Spinal cord (tissue), 10 donors: ENCODE results near the gene STAP2. TPM values are rescaled to one million over a fixed set of nuclear protein-coding genes. Genes with fewer than 3 reads are reported as not detected.
"Not testable (repeated sequence)": the region's sequence is repeated elsewhere in the genome, so short reads cannot be mapped to it uniquely, and the experiment has no call there.

Source experiments
- DNase-seq, 6 donors: peaks; one replicate each; pipeline versions ENCODE4 v3.0.0 to v3.0.0-alpha.2; 2013 to 2015; ENCODE audit warnings: low spot score in 6 of 6, low read depth in 4 of 6
- H3K27ac ChIP-seq: one replicate; pipeline ENCODE4 v1.5.1; 2013; ENCODE audit warnings: low read depth, low read length, control low read depth
- H3K27me3 ChIP-seq: one replicate; pipeline ENCODE4 v1.6.1; 2013; ENCODE audit warnings: low read length; ENCODE audit not compliant: control insufficient read depth, insufficient read depth
- H3K36me3 ChIP-seq: one replicate; pipeline ENCODE4 v1.6.1; 2013; ENCODE audit warnings: low read length; ENCODE audit not compliant: control insufficient read depth, insufficient read depth
- H3K4me1 ChIP-seq: one replicate; pipeline ENCODE4 v1.6.1; 2013; ENCODE audit warnings: low read length; ENCODE audit not compliant: control insufficient read depth, insufficient read depth
- H3K4me3 ChIP-seq: one replicate; pipeline ENCODE4 v1.5.1; 2013; ENCODE audit warnings: low read depth, low read length, control low read depth
- H3K9me3 ChIP-seq: one replicate; pipeline ENCODE4 v1.6.1; 2013; ENCODE audit warnings: low read length; ENCODE audit not compliant: control insufficient read depth, insufficient read depth
- WGBS: methylation state at CpG from one replicate; pipeline ENCODE4 v1.1.5; 2013; ENCODE audit warnings: missing lambda C conversion rate; ENCODE audit not compliant: insufficient coverage; 5-methylcytosine and 5-hydroxymethylcytosine counted together
- polyA plus RNA-seq, 2 donors: library from polyadenylated mRNA; unstranded; fragments of 120-200 nt; gene quantifications; one replicate each; pipeline ENCODE4 v1.2.1, GENCODE V29; 2013; ENCODE audit not compliant: insufficient read length in 2 of 2
- total RNA-seq, 2 donors: library from RNA; depleted of rRNA in 1 of 2; stranded (reverse); fragments of 120-200 nt in 1 of 2; fragments of >200 nt in 1 of 2; gene quantifications; one replicate each; pipeline versions ENCODE4 v1.2.3 to v1.2.4, GENCODE V29; 2013 to 2014
- donor health status: healthy.

Gene STAP2
- total and polyA plus RNA-seq, 4 donors: 3.2 to 21.9 (median 6.9) TPM

DNA sequence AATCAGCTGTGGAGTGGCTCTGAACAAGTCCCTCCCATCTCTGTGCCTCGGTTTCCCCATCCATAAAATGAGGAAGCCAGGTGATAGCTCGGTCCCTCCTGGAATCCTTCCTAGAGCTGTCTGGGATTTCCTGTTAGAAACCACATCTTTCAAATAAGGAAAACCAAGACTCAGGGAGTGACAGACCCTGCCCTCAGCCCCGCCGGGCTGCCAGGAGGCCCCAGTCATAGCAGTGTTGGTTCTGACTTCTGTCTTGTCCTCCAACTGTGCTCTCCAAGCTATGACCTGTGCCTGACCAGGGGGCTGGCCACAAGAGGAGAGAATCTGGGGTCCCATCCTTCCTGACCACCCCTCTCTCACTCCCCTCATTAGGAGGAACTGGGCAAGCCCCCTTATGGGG is 60.6 kb downstream of the STAP2 start:
- peaks cover 30% of the 10 kb centered on the region for H3K4me1 ChIP-seq
- H3K27me3 ChIP-seq: peaks cover 9% of the 10 kb centered on the region
- no peak overlapping the region for H3K27ac ChIP-seq
- peaks cover 11% of the 10 kb centered on the region for H3K36me3 ChIP-seq
- H3K9me3 ChIP-seq: no peaks in the 10 kb centered on the region
- H3K4me3 ChIP-seq: no peak overlapping the region
- WGBS: 22% methylated on average over 4 of the region's 4 CpGs
- DNase-seq: peak in 1 of 6 donors; percentile 9

DNA sequence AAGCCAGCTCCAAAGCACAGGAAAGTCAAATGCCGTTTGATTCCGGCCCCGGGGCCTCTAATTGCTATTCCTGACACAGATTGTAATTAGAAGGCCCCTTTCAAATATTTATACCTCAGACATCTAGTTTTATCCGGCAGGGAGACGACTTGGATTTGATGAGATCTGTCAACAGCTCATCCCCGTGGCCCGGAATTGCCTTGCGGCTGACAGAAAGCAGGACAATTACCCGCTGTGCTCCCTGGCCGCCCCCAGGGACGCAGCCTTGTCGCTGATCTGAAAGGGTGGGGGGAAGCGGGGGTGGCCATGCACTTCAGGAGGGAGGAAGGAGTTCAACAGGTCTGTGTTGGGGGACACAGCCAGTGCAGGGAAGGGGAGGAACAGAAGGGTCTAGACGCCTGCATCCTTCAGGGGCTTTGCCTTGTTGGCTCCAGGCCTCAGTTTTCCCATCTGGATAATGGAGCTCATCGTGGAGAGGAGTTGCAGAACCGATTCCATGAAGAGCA is 61.4 kb downstream of the STAP2 start:
- Histone ChIP-seq H3K36me3 (peaks cover 15% of the 10 kb centered on the region), H3K27ac (no peak overlapping the region), H3K27me3 (peaks cover 9% of the 10 kb centered on the region), H3K4me1 (peaks cover 30% of the 10 kb centered on the region), H3K4me3 (no peak overlapping the region), H3K9me3 (no peaks in the 10 kb centered on the region)
- WGBS: 28% methylated on average over 13 of the region's 16 CpGs
- DNase-seq: peak in 1 of 6 donors; percentile 31

DNA sequence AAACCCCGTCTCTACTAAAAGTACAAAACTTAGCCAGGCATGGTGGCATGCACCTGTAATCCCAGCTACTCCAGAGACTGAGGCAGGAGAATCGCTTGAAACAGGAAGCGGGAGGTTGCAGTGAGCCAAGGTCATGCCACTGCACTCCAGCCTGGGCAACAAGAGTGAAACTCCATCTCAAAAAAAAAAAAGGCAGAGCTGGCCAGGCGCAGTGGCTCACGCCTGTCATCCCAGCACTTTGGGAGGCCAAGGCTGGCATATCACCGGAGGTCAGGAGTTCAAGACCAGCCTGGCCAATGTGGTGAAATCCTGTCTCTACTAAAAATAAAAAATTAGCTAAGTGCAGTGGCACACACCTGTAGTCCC is 64.3 kb downstream of the STAP2 start:
- H3K27me3 ChIP-seq, H3K9me3 ChIP-seq, DNase-seq, H3K27ac ChIP-seq, H3K4me3 ChIP-seq: not testable (repeated sequence)
- 100% methylated on average over 4 of the region's 6 CpGs for WGBS
- Histone ChIP-seq H3K36me3 (peaks cover 38% of the 10 kb centered on the region), H3K4me1 (peaks cover 19% of the 10 kb centered on the region)

Other genes starting within 250 kb of the STAP2 start
- 100 to 1,000 TPM in 1 of 2 donors, 10 to 100 TPM in 1; 72.6 to 121 TPM for gene MAP2K2, start 214.7 kb downstream of the STAP2 start, total RNA-seq
- 100 to 1,000 TPM; 183 to 188 TPM for gene MAP2K2, start 214.7 kb downstream of the STAP2 start, polyA plus RNA-seq
- gene CREB3L3, start 185.2 kb downstream of the STAP2 start, total RNA-seq: not detected
- gene CREB3L3, start 185.2 kb downstream of the STAP2 start, polyA plus RNA-seq: under 1 TPM; 0.44 to 0.48 TPM
- gene SIRT6, start 156.3 kb downstream of the STAP2 start, total RNA-seq: 1 to 10 TPM; 8.1 to 9.1 TPM
- 10 to 100 TPM; 39.8 to 45.4 TPM for gene SIRT6, start 156.3 kb downstream of the STAP2 start, polyA plus RNA-seq
- 1 to 10 TPM; 2.8 to 3.1 TPM for gene ANKRD24, start 156.1 kb downstream of the STAP2 start, total RNA-seq
- 10 to 100 TPM; 10.4 to 13.7 TPM for gene ANKRD24, start 156.1 kb downstream of the STAP2 start, polyA plus RNA-seq
- gene EBI3, start 109.3 kb downstream of the STAP2 start, total RNA-seq: under 1 TPM; 0.69 to 0.77 TPM
- gene EBI3, start 109.3 kb downstream of the STAP2 start, polyA plus RNA-seq: 1 to 10 TPM in 1 of 2 donors, under 1 TPM in 1; 0.89 to 1.6 TPM
- gene YJU2, start 91.7 kb downstream of the STAP2 start, total RNA-seq: 10 to 100 TPM; 12.5 to 25.2 TPM
- gene YJU2, start 91.7 kb downstream of the STAP2 start, polyA plus RNA-seq: 10 to 100 TPM; 26.6 to 27.0 TPM
- 10 to 100 TPM in 1 of 2 donors, 1 to 10 TPM in 1; 6.7 to 10.4 TPM for gene SHD, start 59.6 kb downstream of the STAP2 start, total RNA-seq
- 10 to 100 TPM; 68.4 to 77.1 TPM for gene SHD, start 59.6 kb downstream of the STAP2 start, polyA plus RNA-seq
- under 1 TPM; 0.79 to 0.94 TPM for gene TMIGD2, start 36.4 kb downstream of the STAP2 start, total RNA-seq
- gene TMIGD2, start 36.4 kb downstream of the STAP2 start, polyA plus RNA-seq: 1 to 10 TPM; 1.1 to 1.6 TPM
- 10 to 100 TPM; 15.9 to 34.4 TPM for gene FSD1, start 34.2 kb downstream of the STAP2 start, total RNA-seq
- gene FSD1, start 34.2 kb downstream of the STAP2 start, polyA plus RNA-seq: 100 to 1,000 TPM; 107 to 118 TPM
- gene MPND, start 4.7 kb upstream of the STAP2 start, total RNA-seq: 10 to 100 TPM; 10.8 to 13.0 TPM
- 10 to 100 TPM; 42.6 to 47.4 TPM for gene MPND, start 4.7 kb upstream of the STAP2 start, polyA plus RNA-seq
- gene SH3GL1, start 61.7 kb upstream of the STAP2 start, total RNA-seq: 10 to 100 TPM; 14.3 to 44.1 TPM
- gene SH3GL1, start 61.7 kb upstream of the STAP2 start, polyA plus RNA-seq: 100 to 1,000 TPM; 104 to 105 TPM
- 1 to 10 TPM; 6.2 to 9.3 TPM for gene CHAF1A, start 63.8 kb upstream of the STAP2 start, total RNA-seq
- 10 to 100 TPM; 14.2 to 16.9 TPM for gene CHAF1A, start 63.8 kb upstream of the STAP2 start, polyA plus RNA-seq
- 10 to 100 TPM; 56.2 to 89.6 TPM for gene UBXN6, start 119.0 kb upstream of the STAP2 start, total RNA-seq
- 100 to 1,000 TPM; 124 to 139 TPM for gene UBXN6, start 119.0 kb upstream of the STAP2 start, polyA plus RNA-seq
- gene HDGFL2, start 133.5 kb upstream of the STAP2 start, total RNA-seq: 10 to 100 TPM; 23.5 to 45.3 TPM
- 10 to 100 TPM; 83.5 to 91.2 TPM for gene HDGFL2, start 133.5 kb upstream of the STAP2 start, polyA plus RNA-seq
- gene PLIN4, start 179.7 kb upstream of the STAP2 start, total RNA-seq: under 1 TPM; 0.30 to 0.50 TPM
- 1 to 10 TPM; 2.3 to 3.2 TPM for gene PLIN4, start 179.7 kb upstream of the STAP2 start, polyA plus RNA-seq
- 1 to 10 TPM; 2.8 to 4.0 TPM for gene PLIN5, start 196.4 kb upstream of the STAP2 start, total RNA-seq
- 10 to 100 TPM; 14.7 to 18.5 TPM for gene PLIN5, start 196.4 kb upstream of the STAP2 start, polyA plus RNA-seq
- 1 to 10 TPM in 1 of 2 donors, under 1 TPM in 1; 0.39 to 1.3 TPM for gene LRG1, start 201.2 kb upstream of the STAP2 start, total RNA-seq
- under 1 TPM; 0.36 to 0.54 TPM for gene LRG1, start 201.2 kb upstream of the STAP2 start, polyA plus RNA-seq
- 10 to 100 TPM in 1 of 2 donors, 1 to 10 TPM in 1; 8.7 to 19.0 TPM for gene SEMA6B, start 220.9 kb upstream of the STAP2 start, total RNA-seq
- gene SEMA6B, start 220.9 kb upstream of the STAP2 start, polyA plus RNA-seq: 10 to 100 TPM; 58.9 to 66.8 TPM